GM19025 (cell line): Measurements from ENCODE around the gene SPATA20.

Experiments used
- ATAC-seq: cut with Tn5 transposase; IDR thresholded peaks from one replicate; pipeline ENCODE4 v1.9.1; 2021; ENCODE audit warnings: mild to moderate bottlenecking, low read depth, moderate library complexity; ENCODE audit not compliant: unreplicated experiment

The SPATA20 gene

DNA sequence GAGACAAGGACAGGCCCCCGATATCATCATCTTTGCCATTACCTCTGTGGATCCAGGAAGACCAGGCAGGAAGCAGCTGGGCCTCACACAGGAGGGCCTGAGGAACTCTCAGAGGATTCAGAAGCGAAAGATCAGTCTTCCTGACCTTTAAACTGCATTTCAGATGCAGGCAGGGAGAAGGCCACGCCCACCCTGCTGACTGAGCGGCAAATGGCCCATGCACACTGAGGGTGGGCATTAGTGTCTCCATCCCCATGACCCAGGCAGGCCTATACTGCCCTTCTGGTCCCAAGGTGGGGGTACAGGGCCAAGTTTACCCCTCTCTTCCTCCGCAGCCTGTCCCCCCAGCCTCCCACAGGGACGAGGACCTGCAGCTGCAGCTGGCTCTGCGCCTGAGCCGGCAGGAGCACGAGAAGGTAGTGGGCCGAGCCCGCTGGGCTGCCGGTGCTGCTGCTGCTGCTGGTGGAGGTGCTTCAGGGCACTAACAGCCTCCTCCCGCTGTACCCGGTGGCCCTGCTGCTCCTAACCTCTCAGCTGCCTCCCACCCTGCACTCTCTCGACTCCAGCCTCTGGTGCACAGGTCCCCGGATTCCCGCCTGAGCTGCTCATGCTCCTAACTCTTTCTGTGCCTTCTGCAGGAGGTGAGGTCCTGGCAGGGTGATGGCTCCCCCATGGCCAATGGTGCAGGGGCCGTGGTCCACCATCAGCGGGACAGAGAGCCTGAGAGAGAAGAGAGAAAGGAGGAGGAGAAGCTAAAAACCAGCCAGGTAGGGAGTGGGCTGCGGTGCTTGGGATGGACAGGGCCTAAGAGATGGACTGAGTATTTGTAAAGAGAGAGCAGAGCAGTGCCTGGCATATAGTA, 8.2 kb upstream of the SPATA20 start:
- ATAC-seq = no peak

DNA sequence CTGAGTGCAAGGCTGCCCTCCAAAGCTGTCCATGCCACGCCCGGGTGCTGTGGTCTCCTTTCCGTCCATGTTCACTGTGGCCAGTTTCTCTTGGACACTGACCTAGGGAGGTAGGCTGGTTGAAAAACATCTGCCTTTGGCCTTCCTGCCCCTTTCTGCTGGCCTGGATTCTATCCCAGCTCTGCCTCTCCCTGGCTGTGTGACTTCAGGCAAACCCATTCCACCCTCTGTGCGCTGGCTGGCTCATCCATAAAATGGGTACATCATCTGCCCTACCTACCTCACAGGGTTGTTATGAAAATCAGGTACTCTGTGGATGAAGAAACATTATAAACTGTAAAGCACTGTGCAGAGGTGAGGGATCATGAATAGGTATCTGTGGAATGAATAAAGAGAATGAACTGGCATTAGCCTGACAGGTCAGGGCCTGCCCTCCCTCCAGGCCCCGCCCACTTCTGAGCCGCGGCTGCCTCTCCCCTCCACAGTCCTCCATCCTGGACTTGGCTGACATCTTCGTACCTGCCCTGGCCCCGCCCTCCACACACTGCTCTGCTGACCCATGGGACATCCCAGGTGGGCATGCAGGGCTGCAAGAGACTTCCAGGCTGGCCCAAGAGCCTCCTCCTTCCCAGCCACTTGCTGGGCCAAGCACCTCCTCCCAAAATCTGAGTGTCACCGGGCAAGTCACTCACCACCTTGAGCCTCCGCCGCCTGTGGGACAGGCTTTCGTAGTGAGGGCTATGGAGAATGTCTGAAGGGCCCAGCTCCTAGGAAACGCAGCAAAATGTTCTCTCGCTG, 7.0 kb upstream of the SPATA20 start:
- no peak for ATAC-seq

DNA sequence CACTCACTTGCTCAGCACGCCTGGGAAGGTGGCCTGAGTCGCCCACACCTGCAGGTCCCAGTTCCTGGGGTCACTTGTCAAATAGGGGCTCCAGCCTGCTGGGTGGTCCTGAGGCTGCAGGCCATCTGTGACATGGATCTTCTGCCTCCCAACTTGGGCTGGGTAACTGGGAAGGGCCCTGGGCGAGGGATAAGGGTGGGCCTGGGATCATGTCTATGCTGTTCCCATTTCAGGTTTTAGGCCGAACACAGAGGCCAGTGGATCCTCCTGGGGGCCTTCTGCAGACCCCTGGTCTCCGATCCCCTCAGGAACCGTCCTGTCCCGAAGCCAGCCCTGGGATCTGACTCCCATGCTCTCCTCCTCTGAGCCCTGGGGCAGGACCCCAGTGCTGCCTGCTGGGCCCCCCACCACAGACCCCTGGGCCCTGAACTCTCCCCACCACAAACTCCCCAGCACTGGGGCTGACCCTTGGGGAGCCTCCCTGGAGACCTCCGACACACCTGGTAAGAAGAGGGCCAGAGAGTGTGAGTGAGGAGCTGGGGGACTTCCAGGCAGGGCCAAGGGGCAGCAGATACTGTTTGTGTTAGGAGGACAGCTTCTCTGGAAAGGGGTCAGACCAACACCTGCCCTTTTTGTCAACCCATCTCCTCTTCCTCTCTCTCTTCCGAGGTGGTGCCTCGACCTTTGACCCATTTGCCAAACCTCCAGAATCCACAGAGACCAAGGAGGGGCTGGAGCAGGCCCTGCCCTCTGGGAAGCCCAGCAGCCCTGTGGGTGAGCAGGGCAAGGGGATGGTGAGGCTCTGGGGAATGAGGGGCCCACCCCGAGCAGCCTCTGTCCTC, 6.2 kb upstream of the SPATA20 start:
- ATAC-seq = no peak

DNA sequence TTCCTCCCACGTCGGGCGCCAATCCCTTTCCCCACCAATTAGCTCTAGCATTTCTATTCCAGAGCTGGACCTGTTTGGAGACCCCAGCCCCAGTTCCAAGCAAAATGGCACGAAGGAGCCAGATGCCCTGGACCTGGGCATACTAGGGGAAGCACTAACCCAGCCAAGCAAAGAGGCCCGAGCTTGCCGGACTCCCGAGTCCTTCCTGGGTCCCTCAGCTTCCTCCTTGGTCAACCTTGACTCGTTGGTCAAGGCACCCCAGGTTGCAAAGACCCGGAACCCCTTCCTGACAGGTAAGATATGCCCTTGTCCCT, 5.6 kb upstream of the SPATA20 start:
- no peak for ATAC-seq

DNA sequence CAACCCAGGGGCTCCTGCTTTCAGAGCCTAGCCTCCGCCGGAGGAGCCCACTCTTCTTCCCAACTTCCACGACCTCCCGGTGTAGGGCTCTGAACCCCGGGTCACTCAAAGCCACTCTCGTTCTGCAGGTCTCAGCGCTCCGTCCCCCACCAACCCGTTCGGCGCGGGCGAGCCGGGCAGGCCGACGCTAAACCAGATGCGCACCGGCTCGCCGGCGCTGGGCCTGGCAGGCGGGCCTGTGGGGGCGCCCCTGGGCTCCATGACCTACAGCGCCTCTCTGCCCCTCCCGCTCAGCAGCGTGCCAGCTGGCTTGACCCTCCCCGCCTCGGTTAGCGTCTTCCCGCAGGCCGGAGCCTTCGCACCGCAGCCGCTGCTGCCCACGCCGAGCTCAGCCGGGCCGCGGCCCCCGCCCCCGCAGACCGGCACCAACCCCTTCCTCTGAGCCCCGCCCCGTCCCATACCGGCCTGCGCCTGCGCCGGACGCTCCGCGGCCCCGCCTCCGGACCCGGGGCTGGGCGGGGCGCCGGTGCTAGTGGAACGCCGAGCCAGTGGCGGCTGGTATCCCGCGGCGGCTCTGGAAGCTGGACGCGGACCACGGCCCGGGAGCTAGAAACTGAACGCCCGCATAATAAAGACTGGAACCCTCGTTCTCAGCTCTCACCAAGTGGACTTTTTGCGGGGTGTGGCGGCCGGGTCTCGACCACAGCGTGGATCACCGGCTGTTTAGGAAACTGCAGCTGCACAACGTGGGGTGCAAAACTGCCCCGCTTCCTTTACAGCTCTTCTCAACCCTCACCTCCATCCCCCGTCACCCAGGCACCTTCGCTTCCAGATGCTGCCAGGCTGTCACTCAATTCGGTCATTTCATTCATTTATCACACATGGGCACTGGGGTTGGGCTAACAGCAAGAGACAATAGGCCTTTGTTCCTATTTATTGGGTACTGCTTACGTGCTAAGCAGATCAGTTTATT, 5.0 kb upstream of the SPATA20 start:
- peak; percentile 87 for ATAC-seq

DNA sequence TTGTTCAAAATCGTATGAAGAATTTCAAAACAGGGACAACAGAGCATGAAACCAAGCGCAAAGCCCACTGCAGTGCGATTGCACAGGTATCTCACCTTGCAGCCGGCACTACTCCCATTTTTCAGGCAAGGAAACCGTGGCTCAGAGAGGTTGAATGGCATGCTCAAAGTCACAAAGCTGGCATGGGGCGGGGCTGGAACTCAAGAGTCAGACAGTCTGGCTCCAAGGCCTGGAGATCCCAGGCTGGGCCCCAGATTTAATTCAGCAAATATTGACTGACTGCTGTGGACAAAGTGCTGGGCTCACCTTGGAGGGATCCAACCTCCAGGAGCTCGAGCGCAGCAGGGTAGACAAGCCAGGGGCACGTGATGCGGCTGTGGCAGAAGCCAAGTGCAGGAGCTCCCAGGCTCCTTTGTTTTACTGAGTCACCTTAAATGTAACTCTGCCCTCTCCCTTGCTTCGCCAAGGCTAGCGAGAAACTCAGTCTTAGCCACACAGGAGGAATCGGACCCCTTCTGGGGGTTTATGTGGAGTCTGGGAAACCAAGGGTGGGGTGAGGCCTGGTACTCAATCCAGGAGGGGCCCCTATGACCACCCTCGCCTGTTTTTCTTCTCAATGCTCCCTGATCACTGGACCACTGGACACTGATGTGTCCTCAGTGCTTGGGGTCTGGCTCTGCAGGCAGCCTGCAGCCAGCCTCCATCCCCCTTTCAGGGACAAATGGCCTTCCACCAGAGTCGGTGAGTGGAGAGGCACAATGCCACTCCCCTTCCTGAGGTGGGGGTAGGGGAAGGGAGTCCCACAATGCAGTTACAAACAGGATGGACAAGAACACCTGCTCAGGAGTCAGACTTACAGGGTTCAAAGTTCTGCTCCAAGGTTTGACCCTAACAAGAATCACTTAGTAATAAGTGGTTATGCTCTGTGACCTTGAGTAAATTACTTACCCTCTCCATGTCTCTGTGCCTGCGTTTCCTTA, 3.9 kb upstream of the SPATA20 start:
- ATAC-seq = no peak

DNA sequence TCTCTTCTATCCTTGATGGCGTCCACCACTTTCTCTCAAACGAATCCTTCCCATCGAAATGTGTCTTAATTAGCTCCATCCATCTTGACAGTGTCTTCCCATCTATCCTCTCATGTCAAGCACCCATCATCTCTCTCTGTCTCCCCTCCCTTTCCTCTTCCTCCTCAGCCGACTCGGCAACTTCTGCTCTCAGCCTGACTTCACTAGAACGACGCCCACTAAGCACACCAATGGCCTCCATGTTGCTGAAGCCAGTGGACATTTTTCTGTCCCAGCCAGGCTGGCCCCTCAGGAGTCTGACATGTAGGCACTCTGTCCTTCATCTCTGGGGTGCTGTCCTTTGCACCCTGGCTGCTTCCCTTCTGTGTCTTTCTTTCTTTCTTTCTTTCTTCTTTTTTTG, 2.5 kb upstream of the SPATA20 start:
- no peak for ATAC-seq

DNA sequence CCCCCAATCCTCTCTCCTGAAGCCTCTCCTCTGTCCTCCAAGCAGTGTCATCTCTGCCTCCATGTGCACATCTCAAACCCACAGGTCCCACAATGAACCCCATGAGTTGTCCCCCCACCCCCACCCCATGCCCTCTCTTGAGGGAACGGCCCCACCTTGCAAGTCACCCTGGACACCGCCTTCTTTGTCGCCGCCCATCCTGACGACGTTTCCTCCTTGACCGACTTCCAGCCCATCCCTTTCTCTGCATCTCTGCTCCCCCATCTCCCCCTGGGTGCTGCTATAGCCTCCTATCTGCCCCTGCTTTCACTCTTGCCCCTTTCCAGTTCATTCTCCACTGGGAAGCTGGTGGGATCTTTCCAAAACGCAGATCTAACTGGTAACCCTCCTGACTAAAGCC, 1.7 kb upstream of the SPATA20 start:
- no peak for ATAC-seq

DNA sequence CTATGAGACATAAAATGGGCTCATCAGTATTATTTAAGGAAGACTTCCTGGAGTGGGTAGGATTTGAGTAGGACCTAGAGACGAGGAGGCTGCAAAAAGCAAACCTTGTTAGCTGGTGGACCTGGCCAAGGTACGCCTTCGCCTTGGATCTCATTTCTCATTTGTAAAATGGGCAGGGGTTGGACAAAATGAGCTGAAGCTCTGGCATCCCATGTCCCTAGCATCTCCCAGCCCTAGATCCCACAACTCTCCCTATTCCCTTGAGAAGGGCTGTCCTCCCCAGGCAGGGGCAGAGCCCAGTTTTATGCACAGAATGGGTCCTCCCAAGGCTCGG, 306 bp upstream of the SPATA20 start:
- ATAC-seq = no peak

DNA sequence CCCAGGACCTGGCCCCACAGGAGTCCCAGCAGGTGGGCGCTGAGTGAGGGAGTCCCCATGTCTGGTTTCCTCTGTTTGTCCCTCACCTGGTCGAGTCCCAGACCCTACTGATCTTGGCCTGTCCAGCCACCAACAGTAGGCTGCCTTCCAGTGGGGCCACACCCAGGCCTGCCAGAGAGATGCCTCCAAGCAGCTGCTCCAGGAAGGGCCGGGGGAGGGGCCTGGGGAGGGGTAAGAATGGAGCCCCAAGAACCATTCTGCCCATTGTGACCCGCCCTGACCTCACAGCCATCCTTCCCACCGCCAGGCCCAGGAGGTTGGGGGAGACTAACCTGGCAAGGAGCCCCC, 736 bp downstream of the SPATA20 start:
- ATAC-seq = no peak

DNA sequence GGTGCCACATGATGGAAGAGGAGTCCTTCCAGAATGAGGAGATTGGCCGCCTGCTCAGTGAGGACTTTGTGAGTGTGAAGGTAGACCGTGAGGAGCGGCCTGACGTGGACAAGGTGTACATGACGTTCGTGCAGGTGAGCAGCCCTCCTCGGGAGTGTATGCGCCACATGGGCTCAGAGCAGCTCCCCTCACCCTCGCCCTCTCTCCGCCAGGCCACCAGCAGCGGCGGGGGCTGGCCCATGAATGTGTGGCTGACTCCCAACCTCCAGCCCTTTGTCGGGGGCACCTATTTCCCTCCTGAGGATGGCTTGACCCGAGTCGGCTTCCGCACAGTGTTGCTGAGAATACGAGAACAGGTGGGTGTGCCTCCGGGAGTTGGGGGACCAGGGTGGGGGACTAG, 1.9 kb downstream of the SPATA20 start:
- ATAC-seq = no peak

DNA sequence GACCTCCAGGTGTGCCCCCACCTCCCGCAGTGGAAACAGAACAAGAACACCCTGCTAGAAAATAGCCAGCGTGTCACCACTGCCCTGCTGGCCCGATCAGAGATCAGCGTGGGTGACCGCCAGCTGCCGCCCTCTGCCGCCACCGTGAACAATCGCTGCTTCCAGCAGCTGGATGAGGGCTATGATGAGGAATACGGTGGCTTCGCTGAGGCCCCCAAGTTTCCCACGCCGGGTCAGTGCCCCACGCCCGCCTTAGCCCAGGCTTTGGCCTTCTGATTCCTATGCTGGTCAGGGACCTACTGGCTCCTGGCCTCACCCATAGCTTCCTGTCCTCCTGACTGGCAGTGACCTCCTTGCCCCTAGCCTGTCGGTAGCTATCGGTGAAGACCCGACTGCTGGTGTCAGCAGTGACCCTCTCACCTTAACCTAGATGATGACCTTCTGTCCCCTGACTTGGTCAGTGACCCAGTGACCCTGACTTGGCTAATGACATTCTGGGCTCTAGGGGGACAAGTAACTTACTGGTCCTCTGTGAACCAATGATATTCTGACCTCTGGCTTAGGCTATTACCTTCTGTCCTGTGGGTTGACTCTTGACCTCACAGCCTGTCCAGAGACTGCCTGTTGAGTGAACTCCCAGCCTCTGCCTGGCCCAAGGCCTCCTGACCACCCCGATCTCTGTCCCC, 2.4 kb downstream of the SPATA20 start:
- no peak for ATAC-seq

DNA sequence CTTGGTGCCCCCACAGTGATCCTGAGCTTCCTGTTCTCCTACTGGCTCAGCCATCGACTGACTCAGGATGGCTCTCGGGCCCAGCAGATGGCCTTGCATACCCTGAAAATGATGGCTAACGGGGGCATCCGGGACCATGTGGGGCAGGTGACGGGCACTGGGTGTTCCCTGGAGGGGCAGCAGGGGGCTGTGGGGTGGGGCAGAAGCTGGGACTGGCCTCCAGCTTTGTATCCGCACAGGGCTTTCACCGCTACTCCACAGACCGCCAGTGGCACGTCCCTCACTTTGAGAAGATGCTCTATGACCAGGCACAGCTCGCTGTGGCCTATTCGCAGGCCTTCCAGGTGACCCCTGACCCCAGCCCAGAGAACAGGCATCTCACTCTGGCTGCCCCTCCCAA, 3.0 kb downstream of the SPATA20 start:
- no peak for ATAC-seq

DNA sequence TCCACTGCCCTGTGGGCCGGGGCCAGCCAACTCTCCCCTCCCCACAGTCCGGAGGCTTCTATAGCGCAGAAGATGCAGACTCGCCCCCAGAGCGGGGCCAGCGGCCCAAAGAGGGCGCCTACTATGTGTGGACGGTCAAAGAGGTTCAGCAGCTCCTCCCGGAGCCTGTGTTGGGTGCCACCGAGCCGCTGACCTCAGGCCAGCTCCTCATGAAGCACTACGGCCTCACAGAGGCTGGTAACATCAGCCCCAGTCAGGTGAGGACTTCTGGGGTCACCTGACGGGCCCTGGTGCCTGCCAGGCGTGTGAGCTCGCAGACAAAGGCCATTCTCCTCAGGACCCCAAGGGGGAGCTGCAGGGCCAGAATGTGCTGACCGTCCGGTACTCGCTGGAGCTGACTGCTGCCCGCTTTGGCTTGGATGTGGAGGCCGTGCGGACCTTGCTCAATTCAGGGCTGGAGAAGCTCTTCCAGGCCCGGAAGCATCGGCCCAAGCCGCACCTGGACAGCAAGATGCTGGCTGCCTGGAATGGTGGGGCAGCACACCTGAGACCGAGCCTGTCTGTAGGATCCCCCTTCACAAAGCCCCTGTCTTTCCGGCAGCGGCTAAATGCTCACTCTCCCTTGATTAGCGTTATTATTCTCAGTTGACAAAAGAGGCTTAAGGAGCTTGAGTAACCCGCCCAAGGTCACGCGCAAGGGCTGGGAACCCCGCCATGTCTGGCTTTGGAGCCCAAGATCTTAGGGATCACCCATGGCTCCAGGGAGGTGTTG, 3.9 kb downstream of the SPATA20 start:
- no peak for ATAC-seq

DNA sequence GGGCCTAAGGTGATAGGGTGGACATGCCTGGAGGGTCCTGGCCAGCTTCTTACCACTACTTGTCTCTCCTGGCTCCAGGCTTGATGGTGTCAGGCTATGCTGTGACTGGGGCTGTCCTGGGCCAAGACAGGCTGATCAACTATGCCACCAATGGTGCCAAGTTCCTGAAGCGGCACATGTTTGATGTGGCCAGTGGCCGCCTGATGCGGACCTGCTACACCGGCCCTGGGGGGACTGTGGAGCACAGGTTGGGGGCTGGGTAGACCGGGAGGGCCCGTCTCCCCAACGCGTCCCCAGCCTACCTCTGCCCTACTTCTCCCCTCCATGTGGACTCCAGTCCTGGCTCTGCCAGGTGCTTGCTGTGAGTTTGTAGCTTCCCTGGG, 4.5 kb downstream of the SPATA20 start:
- no peak for ATAC-seq

DNA sequence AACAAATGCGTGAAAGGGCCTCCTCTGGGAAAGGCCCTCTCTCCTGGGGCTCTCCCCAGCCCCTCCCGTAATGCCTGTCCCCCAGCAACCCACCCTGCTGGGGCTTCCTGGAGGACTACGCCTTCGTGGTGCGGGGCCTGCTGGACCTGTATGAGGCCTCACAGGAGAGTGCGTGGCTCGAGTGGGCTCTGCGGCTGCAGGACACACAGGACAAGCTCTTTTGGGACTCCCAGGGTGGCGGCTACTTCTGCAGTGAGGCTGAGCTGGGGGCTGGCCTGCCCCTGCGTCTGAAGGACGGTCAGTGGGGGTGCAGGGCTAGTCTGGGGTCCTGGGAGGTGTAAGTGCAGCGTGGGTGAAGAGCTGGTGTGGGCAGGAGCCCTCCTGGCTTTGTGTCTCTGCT, 4.9 kb downstream of the SPATA20 start:
- ATAC-seq = no peak

DNA sequence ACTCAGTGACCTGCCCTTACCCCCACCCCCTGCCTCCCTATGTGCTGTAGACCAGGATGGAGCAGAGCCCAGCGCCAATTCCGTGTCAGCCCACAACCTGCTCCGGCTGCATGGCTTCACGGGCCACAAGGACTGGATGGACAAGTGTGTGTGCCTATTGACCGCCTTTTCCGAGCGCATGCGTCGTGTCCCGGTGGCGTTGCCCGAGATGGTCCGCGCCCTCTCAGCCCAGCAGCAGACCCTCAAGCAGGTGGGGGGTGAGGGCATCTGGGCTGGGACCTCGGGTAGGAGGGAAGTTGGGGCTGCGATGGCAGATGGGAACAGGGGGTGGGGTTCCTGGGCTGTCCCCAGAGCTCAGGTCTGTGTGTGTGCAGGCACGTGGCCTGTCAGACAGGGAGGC, 7.2 kb downstream of the SPATA20 start:
- no peak for ATAC-seq

DNA sequence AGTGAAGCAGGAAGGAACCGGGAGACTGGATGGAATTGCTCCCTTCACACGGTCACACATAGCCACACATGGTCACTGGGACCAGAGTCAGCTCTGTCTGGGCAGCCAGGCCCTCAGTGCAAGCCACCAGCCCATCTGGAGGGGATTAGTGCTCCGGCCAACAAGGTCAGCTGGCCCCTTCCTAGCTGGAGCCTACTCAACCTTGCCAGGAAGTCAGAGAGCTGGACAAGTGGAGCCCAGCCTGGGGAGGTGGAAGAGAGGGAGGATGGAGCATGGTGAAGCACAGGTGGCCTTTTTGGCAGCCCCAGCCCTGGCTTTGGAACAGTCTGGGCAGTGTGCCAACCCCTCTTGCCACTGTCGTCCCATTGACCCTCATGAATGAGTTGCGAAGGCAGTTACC, 9.8 kb downstream of the SPATA20 start:
- ATAC-seq = no peak
